Endothelial cell of umbilical vein (primary cell): ENCODE measurements around the gene TICAM2. TPM values are rescaled to one million over a fixed set of nuclear protein-coding genes. Genes with fewer than 3 reads are reported as not detected.
A peak's percentile ranks its signal among the peaks of the same experiment; 100 is the strongest.

Experiments used
- BruUV-seq: library from RNA; stranded (reverse); fragments of 400-500 nt; replicated peaks from 2 replicates; lab custom pipeline; 2021; lab: Mats Ljungman, UMichigan
- CTCF ChIA-PET: fragments of 300-600, 350-600 bp; sonication (Branson Sonifier 250); formaldehyde crosslinking; loops from one replicate; lab custom pipeline; 2021; ENCODE audit warnings: antibody characterized with exemption, inconsistent platforms; lab: Charles Lee
- POLR2A ChIA-PET: fragments of 300-600, 350-600 bp; sonication (Branson Sonifier 250); formaldehyde crosslinking; loops from one replicate; lab custom pipeline; 2021; ENCODE audit warnings: antibody characterized with exemption, inconsistent platforms; lab: Charles Lee
- DNase-seq: peaks from one replicate; pipeline ENCODE4 v3.0.0-alpha.2; 2011; ENCODE audit warnings: low read depth, low spot score
- FAIRE-seq: peaks from 2 replicates; lab custom pipeline; 2011; peaks lifted over from hg19 to GRCh38; lab: Jason Lieb, UNC
- H2AFZ ChIP-seq: 2 replicates; pipeline ENCODE4 v1.6.0; 2012; ENCODE audit warnings: low read depth, low read length, control low read depth, inconsistent platforms
- H3K27ac ChIP-seq: 2 replicates; pipeline ENCODE4 v1.5.1; 2011; ENCODE audit warnings: low read depth, mild to moderate bottlenecking, control low read depth, low read length, moderate library complexity; ENCODE audit not compliant: insufficient read depth
- H3K27me3 ChIP-seq, 2 experiments: 2 replicates each; pipeline versions ENCODE4 v1.6.0 to v1.6.1; 2011; ENCODE audit warnings: low read length in 2 of 2, mixed read lengths in 1 of 2; ENCODE audit not compliant: control insufficient read depth in 2 of 2, insufficient read depth in 2 of 2
- H3K36me3 ChIP-seq, 2 experiments: 2 replicates in 1 of 2; 3 replicates in 1 of 2; pipeline ENCODE4 v1.5.1; 2011; ENCODE audit warnings: low read length in 2 of 2, mild to moderate bottlenecking in 1 of 2, moderate library complexity in 1 of 2; ENCODE audit not compliant: control insufficient read depth in 2 of 2, insufficient read depth in 2 of 2; ENCODE audit errors: extremely low read depth in 1 of 2
- H3K4me1 ChIP-seq: 3 replicates; pipeline ENCODE4 v1.5.1; 2011; ENCODE audit warnings: mild to moderate bottlenecking, low read length; ENCODE audit not compliant: control insufficient read depth, insufficient read depth; ENCODE audit errors: extremely low read depth
- H3K4me2 ChIP-seq: 2 replicates; pipeline ENCODE4 v1.6.1; 2011; ENCODE audit warnings: low read length, control low read depth, mixed read lengths; ENCODE audit not compliant: insufficient read depth
- H3K4me3 ChIP-seq, 3 experiments: fragments of 200-600 bp in 1 of 3; sonication (generic), shearing (Covaris generic) in 1 of 3; replicated peaks in 1 of 3; 2 replicates each; pipeline ENCODE4 v1.5.1; 2011 to 2016; ENCODE audit warnings: control low read depth in 3 of 3, low read length in 3 of 3, mild to moderate bottlenecking in 2 of 3, inconsistent platforms in 1 of 3, low read depth in 1 of 3, moderate library complexity in 1 of 3; ENCODE audit not compliant: insufficient read depth in 1 of 3
- H3K79me2 ChIP-seq: 2 replicates; pipeline ENCODE4 v1.6.0; 2012; ENCODE audit warnings: low read length, inconsistent platforms; ENCODE audit not compliant: control insufficient read depth, insufficient read depth
- H3K9ac ChIP-seq: replicated peaks from 2 replicates; pipeline ENCODE3; 2011; ENCODE audit warnings: low read length, control low read depth; ENCODE audit not compliant: insufficient read depth; ENCODE audit errors: extremely low read depth
- H3K9me1 ChIP-seq: replicated peaks from 3 replicates; pipeline ENCODE4 v1.6.0; 2011; ENCODE audit warnings: mild to moderate bottlenecking, low read length; ENCODE audit not compliant: control insufficient read depth, insufficient read depth; ENCODE audit errors: extremely low read depth
- H3K9me3 ChIP-seq: replicated peaks from 2 replicates; pipeline ENCODE4 v1.5.1; 2012; ENCODE audit warnings: low read length, inconsistent platforms; ENCODE audit not compliant: control insufficient read depth, insufficient read depth
- H4K20me1 ChIP-seq: replicated peaks from 2 replicates; pipeline ENCODE3; 2011; ENCODE audit warnings: mild to moderate bottlenecking, low read length; ENCODE audit not compliant: control insufficient read depth, insufficient read depth; ENCODE audit errors: extremely low read depth
- EZH2 ChIP-seq: IDR thresholded peaks from 2 replicates; pipeline ENCODE4 v1.6.1; 2012; ENCODE audit warnings: borderline replicate concordance, low read depth, mild to moderate bottlenecking, moderate library complexity, low read length, inconsistent platforms; ENCODE audit not compliant: severe bottlenecking
- FOS ChIP-seq: IDR thresholded peaks from 2 replicates; pipeline ENCODE4 v1.6.1; 2011; ENCODE audit warnings: mild to moderate bottlenecking, low read length, moderate library complexity, borderline replicate concordance; ENCODE audit not compliant: insufficient read depth
- GATA2 ChIP-seq: IDR thresholded peaks from 2 replicates; pipeline ENCODE4 v1.7.0; 2011; ENCODE audit warnings: low read depth, mild to moderate bottlenecking, moderate library complexity, mixed read lengths, low read length; ENCODE audit not compliant: insufficient read length, insufficient read depth
- JUN ChIP-seq: IDR thresholded peaks from 2 replicates; pipeline ENCODE4 v1.6.1; 2011; ENCODE audit warnings: borderline replicate concordance, low read depth; ENCODE audit not compliant: insufficient read length, insufficient read depth
- MAX ChIP-seq: IDR thresholded peaks from 2 replicates; pipeline ENCODE4 v1.6.1; 2011; ENCODE audit not compliant: insufficient read depth, insufficient read length
- MYC ChIP-seq: IDR thresholded peaks from one replicate; pipeline ENCODE4 v1.6.1; 2011; ENCODE audit warnings: mild to moderate bottlenecking, low read depth, low read length
- POLR2A ChIP-seq: IDR thresholded peaks from 2 replicates; pipeline ENCODE4 v1.6.1; 2012; ENCODE audit warnings: low read depth, mild to moderate bottlenecking, control low read depth, low read length
- POLR2AphosphoS5 ChIP-seq: IDR thresholded peaks from 2 replicates; pipeline ENCODE4 v1.6.1; 2012; ENCODE audit warnings: low read depth, mild to moderate bottlenecking, control low read depth, low read length, moderate library complexity; ENCODE audit not compliant: insufficient read depth
- dilution Hi-C: fragments of 300-500 bp; cut with MboI; formaldehyde crosslinking; loops from one replicate; pipeline ENCODE4 v1.15.0; 2019; ENCODE audit warnings: low sequenced_read_pairs; ENCODE audit not compliant: extremely low pct_ligation_motif_present
- intact Hi-C: fragments of 100-400 bp; cut with micrococcal nuclease; formaldehyde crosslinking; loops from one replicate; pipeline ENCODE4 v1.10.0; 2022
- polyA plus RNA-seq, 4 experiments: library from polyadenylated mRNA; depleted of rRNA in 3 of 4; stranded (reverse) in 3 of 4; unstranded in 1 of 4; fragments of >200 nt; gene quantifications; 2 replicates each; pipeline versions ENCODE4 v1.2.1 to v1.2.3, GENCODE V29; 2011 to 2012; ENCODE audit warnings: missing spikeins in 1 of 4
- total RNA-seq: library from RNA; stranded (reverse); gene quantifications from 2 replicates; pipeline ENCODE4 v1.2.3, GENCODE V29; 2021
- TF ChIP-seq, protein P1 (sequence below), 2 donors: IDR thresholded peaks; 1 replicate in 1 of 2; 2 replicates in 1 of 2; pipeline ENCODE4 v1.5.1; 2011; ENCODE audit warnings: low read length in 2 of 2, mild to moderate bottlenecking in 2 of 2, moderate library complexity in 2 of 2, control low read depth in 1 of 2, inconsistent platforms in 1 of 2, low read depth in 1 of 2; ENCODE audit not compliant: insufficient read depth in 1 of 2; ENCODE audit errors: extremely low read depth in 1 of 2

Gene TICAM2
- total and polyA plus RNA-seq, 2 donors (not counting 3 experiments of a cell fraction or from before 2014, with no cell fraction given): 0.18 to 3.5 TPM

GRCh38 chr5:115641948-115642347 lies 39.7 kb upstream of the TICAM2 start:
- CTCF ChIA-PET: interaction anchor here (0.6 to 1.7 kb wide), 8 partner anchors 14 to 426 kb away, joined by 3 to 5 read pairs (median 3); no protein-coding TSS in a partner anchor
- Histone ChIP-seq H2AFZ (no peak overlapping the region), H3K79me2 (no peaks in the 10 kb centered on the region), H3K27ac (no peak overlapping the region), H3K9ac (no peak overlapping the region), H3K4me2 (no peak overlapping the region), H4K20me1 (peaks cover 2% of the 10 kb centered on the region), H3K9me3 (no peaks in the 10 kb centered on the region), H3K4me1 (no peaks in the 10 kb centered on the region), H3K4me3 (no peak overlapping the region), H3K27me3 (peaks cover 0 to 5% of the 10 kb centered on the region in 2 experiments), H3K9me1 (no peaks in the 10 kb centered on the region), H3K36me3 (no peaks in the 10 kb centered on the region)
- intact Hi-C loops: no loop called here
- no TSS peak for BruUV-seq
- TF ChIP-seq JUN (peak; percentile 6), MYC (no peak), FOS (peak; percentile 68)
- TF ChIP-seq, protein P1, sequence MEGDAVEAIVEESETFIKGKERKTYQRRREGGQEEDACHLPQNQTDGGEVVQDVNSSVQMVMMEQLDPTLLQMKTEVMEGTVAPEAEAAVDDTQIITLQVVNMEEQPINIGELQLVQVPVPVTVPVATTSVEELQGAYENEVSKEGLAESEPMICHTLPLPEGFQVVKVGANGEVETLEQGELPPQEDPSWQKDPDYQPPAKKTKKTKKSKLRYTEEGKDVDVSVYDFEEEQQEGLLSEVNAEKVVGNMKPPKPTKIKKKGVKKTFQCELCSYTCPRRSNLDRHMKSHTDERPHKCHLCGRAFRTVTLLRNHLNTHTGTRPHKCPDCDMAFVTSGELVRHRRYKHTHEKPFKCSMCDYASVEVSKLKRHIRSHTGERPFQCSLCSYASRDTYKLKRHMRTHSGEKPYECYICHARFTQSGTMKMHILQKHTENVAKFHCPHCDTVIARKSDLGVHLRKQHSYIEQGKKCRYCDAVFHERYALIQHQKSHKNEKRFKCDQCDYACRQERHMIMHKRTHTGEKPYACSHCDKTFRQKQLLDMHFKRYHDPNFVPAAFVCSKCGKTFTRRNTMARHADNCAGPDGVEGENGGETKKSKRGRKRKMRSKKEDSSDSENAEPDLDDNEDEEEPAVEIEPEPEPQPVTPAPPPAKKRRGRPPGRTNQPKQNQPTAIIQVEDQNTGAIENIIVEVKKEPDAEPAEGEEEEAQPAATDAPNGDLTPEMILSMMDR (IDR thresholded peaks at IDR 0.05; ENCODE audit: extremely low read depth in 1 of 2, insufficient read depth in 1 of 2, low read depth in 1 of 2, low read length in 2 of 2): no peak
- POLR2A ChIA-PET: no interaction called here
- dilution Hi-C loops: no loop called here
- DNase-seq: peak; percentile 12
- peak; percentile 12 for FAIRE-seq

GRCh38 chr5:115640274-115640673 lies 38.0 kb upstream of the TICAM2 start:
- Histone ChIP-seq H3K9ac (no peak overlapping the region), H3K9me1 (no peaks in the 10 kb centered on the region), H3K4me2 (no peak overlapping the region), H2AFZ (no peak overlapping the region), H3K9me3 (no peaks in the 10 kb centered on the region), H3K4me1 (no peaks in the 10 kb centered on the region), H3K4me3 (no peak overlapping the region), H3K36me3 (no peaks in the 10 kb centered on the region), H3K79me2 (no peaks in the 10 kb centered on the region), H3K27ac (no peak overlapping the region), H4K20me1 (peaks cover 2% of the 10 kb centered on the region), H3K27me3 (peaks cover 2 to 8% of the 10 kb centered on the region in 2 experiments)
- intact Hi-C loops: no loop called here
- DNase-seq (no peak), FAIRE-seq (no peak)
- ChIA-PET CTCF (interaction anchor here (0.8 kb wide), 1 partner anchor 248 kb away, joined by 3 read pairs; no protein-coding TSS in a partner anchor), POLR2A (no interaction called here)
- no TSS peak for BruUV-seq
- TF ChIP-seq POLR2A (no peak), JUN (no peak), MAX (no peak), FOS (no peak), GATA2 (no peak), MYC (no peak), EZH2 (no peak), POLR2AphosphoS5 (no peak)
- TF ChIP-seq, protein P1 (IDR thresholded peaks at IDR 0.05; ENCODE audit: extremely low read depth in 1 of 2, insufficient read depth in 1 of 2, low read depth in 1 of 2, low read length in 2 of 2): no peak
- dilution Hi-C loops: no loop called here
